GM12874 (cell line): Measurements from ENCODE around the gene LAMA2.

ENCODE experiments used
- CTCF ChIP-seq: IDR thresholded peaks from 2 replicates; pipeline ENCODE4 v1.5.1; 2011; ENCODE audit warnings: low read depth, mild to moderate bottlenecking, control low read depth, low read length, moderate library complexity; ENCODE audit not compliant: insufficient read depth

LAMA2 gene, protein sequence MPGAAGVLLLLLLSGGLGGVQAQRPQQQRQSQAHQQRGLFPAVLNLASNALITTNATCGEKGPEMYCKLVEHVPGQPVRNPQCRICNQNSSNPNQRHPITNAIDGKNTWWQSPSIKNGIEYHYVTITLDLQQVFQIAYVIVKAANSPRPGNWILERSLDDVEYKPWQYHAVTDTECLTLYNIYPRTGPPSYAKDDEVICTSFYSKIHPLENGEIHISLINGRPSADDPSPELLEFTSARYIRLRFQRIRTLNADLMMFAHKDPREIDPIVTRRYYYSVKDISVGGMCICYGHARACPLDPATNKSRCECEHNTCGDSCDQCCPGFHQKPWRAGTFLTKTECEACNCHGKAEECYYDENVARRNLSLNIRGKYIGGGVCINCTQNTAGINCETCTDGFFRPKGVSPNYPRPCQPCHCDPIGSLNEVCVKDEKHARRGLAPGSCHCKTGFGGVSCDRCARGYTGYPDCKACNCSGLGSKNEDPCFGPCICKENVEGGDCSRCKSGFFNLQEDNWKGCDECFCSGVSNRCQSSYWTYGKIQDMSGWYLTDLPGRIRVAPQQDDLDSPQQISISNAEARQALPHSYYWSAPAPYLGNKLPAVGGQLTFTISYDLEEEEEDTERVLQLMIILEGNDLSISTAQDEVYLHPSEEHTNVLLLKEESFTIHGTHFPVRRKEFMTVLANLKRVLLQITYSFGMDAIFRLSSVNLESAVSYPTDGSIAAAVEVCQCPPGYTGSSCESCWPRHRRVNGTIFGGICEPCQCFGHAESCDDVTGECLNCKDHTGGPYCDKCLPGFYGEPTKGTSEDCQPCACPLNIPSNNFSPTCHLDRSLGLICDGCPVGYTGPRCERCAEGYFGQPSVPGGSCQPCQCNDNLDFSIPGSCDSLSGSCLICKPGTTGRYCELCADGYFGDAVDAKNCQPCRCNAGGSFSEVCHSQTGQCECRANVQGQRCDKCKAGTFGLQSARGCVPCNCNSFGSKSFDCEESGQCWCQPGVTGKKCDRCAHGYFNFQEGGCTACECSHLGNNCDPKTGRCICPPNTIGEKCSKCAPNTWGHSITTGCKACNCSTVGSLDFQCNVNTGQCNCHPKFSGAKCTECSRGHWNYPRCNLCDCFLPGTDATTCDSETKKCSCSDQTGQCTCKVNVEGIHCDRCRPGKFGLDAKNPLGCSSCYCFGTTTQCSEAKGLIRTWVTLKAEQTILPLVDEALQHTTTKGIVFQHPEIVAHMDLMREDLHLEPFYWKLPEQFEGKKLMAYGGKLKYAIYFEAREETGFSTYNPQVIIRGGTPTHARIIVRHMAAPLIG (N-terminal part only)

DNA sequence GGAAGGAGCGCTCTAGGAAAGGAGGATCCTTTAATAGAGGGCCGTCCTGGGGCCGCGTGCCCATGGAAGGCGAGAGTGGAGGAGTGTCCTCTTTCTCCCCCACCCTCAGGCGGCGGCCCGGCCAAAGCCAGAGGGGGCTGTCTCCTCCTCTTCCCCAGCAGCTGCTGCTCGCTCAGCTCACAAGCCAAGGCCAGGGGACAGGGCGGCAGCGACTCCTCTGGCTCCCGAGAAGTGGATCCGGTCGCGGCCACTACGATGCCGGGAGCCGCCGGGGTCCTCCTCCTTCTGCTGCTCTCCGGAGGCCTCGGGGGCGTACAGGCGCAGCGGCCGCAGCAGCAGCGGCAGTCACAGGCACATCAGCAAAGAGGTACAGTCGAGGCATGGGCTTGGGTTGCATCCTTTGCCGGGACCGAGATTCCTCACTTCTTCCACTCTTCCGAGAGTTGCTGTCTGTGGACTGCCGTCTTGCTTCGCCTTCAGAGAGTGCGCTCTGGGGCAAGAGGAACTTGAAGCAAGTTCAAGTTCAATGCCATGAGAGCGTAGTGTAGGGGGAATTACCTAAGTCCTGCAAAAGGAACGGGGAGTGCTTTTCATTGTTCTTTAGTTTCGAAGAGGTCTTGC lies at the start of gene LAMA2:
Gene LAMA2 (plus strand): TSS at position 148 of the 621 bp plus-strand sequence. CDS start 108 bp downstream, at position 256.
- TF ChIP-seq CTCF: no peak

- TF ChIP-seq CTCF: no peak
These were observed 46.2 kb upstream of the LAMA2 start for GRCh38 chr6:128836761-128837160.

GRCh38 chr6:128841518-128841917 lies 41.4 kb upstream of the LAMA2 start:
- TF ChIP-seq CTCF: no peak

- no peak for TF ChIP-seq CTCF
These were observed 38.3 kb upstream of the LAMA2 start for GRCh38 chr6:128844598-128844997.

DNA sequence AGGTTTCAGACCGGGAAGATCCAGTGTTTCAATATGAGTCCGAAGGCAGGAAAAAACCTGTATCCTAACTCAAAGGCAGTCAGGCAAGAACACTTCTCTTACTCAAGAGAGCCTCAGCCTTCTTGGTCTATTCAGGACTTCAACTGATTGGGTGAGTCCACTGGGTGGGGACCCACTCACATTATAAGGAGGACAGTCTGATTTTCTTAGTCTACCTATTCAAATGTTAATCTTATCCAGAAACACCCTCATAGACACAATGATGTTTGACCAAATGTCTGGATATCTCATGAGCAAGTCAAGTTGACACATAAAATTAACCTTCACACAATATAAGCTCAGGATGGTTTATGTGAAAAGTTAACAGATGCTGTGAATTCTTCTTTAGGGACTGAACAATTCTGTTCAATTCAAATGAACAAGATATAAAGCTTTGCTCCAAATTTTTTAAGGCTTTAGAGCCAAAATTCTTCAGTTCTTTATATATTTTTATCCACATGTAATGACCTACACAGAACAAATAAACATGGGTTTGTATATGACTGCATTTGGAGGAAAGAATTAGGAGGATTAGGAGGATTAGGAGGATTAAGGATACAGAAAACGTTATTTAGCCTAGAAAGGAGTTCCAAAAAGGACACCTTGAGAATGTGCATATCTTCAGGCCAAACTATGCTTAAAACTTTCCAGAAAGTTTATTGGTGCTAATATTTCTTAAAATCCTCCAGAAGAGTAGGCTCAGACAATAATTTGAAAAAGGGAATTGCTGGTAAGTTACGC lies 35.3 kb upstream of the LAMA2 start:
- TF ChIP-seq CTCF: no peak

- no peak for TF ChIP-seq CTCF
These were observed 34.6 kb upstream of the LAMA2 start for GRCh38 chr6:128848212-128848935.
